ENCODE measurements around the gene CPTP.

CPTP gene

DNA sequence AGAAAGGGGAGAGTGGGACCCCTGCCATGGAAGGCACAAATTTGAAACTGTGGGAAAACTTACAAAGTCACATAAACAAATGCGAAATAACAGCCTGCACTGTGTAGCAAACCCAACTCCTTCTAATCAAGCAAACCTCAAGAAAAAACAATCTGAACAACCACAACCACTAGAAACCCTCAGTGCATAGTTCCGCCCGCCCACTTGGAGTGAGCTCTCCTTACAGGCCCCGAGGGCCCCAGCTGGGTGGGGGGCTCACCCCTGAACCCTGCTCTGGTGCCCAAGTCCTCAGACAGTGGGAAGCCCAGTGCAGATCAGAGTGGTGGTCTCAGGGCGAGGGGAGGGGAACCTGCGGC lies 34.7 kb downstream of the CPTP start:
- DNase-seq = no peak
- no peaks in the 10 kb centered on the region for H3K4me1 ChIP-seq (ENCODE audit: low read length)
- no peak overlapping the region for H3K4me3 ChIP-seq (ENCODE audit: low read length)

DNA sequence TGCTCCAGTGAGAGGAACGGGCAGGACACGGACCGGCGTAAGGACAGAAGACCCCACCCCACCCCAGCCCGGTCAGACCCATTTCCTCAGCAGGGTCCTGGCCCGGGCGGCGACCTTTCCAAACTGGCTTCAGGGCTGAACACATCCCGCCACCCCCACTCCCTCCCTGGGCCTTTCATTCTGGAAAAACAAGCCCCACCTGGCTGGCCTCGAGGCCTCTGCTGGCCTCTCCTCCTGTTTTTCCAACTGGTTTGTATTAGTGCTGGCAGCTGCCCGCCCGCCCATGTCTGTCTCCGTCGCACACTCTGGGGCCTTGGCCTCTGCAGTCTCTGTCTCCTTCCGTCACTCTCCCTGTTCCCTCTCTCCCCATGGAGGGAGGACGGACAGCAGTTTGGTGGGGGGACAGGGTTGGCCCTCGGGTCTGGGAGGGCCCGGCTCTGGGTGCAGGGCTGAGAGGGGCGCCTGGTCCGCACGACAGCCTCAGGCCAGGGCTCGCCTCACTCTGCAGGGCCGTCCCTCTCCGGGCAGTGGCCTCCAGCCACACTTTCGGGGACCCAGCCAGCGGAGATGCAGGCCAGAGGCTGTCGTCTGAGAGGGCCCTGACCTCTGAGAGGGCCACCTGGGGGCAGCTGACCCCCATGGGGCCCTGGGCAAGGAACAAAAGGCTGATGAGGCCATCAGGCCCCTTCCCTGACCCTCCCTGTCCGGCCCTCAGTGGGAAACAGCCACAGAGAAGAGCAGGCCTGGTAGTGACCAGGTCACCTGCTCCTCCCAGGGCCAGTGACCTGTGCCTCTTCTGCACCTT lies 35.3 kb downstream of the CPTP start:
- no peaks in the 10 kb centered on the region for H3K4me1 ChIP-seq (ENCODE audit: low read length)
- H3K4me3 ChIP-seq (ENCODE audit: low read length) = no peak overlapping the region
- no peak overlapping the region for H3K27ac ChIP-seq (ENCODE audit: low read length)
- H3F3A ChIP-seq (ENCODE audit: insufficient read depth, low read length) = no peaks in the 10 kb centered on the region
- H3K27me3 ChIP-seq (replicated peaks; ENCODE audit: insufficient read depth, low read length) = peaks cover 46% of the 10 kb centered on the region
- H2AFZ ChIP-seq (ENCODE audit: low read length) = no peak overlapping the region
- H3K4me2 ChIP-seq (ENCODE audit: low read depth, low read length) = no peak overlapping the region
- H3K9me2 ChIP-seq (replicated peaks; ENCODE audit: insufficient read depth, low read length) = no peaks in the 10 kb centered on the region
- H3K9ac ChIP-seq (ENCODE audit: low read length) = no peak overlapping the region
- TF ChIP-seq EZH2phosphoT487 (IDR thresholded peaks at IDR 0.05; ENCODE audit: low read length) (no peak), EZH2 (optimal IDR thresholded peaks at IDR 0.05; ENCODE audit: low read depth, low read length) (no peak)
- TF ChIP-seq, protein P1, sequence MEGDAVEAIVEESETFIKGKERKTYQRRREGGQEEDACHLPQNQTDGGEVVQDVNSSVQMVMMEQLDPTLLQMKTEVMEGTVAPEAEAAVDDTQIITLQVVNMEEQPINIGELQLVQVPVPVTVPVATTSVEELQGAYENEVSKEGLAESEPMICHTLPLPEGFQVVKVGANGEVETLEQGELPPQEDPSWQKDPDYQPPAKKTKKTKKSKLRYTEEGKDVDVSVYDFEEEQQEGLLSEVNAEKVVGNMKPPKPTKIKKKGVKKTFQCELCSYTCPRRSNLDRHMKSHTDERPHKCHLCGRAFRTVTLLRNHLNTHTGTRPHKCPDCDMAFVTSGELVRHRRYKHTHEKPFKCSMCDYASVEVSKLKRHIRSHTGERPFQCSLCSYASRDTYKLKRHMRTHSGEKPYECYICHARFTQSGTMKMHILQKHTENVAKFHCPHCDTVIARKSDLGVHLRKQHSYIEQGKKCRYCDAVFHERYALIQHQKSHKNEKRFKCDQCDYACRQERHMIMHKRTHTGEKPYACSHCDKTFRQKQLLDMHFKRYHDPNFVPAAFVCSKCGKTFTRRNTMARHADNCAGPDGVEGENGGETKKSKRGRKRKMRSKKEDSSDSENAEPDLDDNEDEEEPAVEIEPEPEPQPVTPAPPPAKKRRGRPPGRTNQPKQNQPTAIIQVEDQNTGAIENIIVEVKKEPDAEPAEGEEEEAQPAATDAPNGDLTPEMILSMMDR (IDR thresholded peaks at IDR 0.05; ENCODE audit: low read length) = no peak
- no peaks in the 10 kb centered on the region for H3K36me3 ChIP-seq (replicated peaks; ENCODE audit: insufficient read depth, low read length)
- H3K79me2 ChIP-seq (ENCODE audit: low read length) = no peaks in the 10 kb centered on the region
- H4K20me1 ChIP-seq (ENCODE audit: insufficient read depth, low read length) = no peaks in the 10 kb centered on the region
- no peak for DNase-seq
- no peaks in the 10 kb centered on the region for H3K9me3 ChIP-seq (replicated peaks; ENCODE audit: insufficient read depth, low read length)

More for the DNA sequence above, 34.7 kb downstream of the CPTP start:
- H2AFZ ChIP-seq (ENCODE audit: low read length) = no peak overlapping the region
- H3F3A ChIP-seq (ENCODE audit: insufficient read depth, low read length) = no peaks in the 10 kb centered on the region
- H3K36me3 ChIP-seq (replicated peaks; ENCODE audit: insufficient read depth, low read length) = no peaks in the 10 kb centered on the region
- H3K9ac ChIP-seq (ENCODE audit: low read length) = no peak overlapping the region
- no peak overlapping the region for H3K27ac ChIP-seq (ENCODE audit: low read length)
- H3K9me3 ChIP-seq (replicated peaks; ENCODE audit: insufficient read depth, low read length) = no peaks in the 10 kb centered on the region
- H3K79me2 ChIP-seq (ENCODE audit: low read length) = no peaks in the 10 kb centered on the region
- no peaks in the 10 kb centered on the region for H4K20me1 ChIP-seq (ENCODE audit: insufficient read depth, low read length)
- TF ChIP-seq EZH2 (optimal IDR thresholded peaks at IDR 0.05; ENCODE audit: low read depth, low read length) (no peak), EZH2phosphoT487 (IDR thresholded peaks at IDR 0.05; ENCODE audit: low read length) (no peak)
- TF ChIP-seq, protein P1 (IDR thresholded peaks at IDR 0.05; ENCODE audit: low read length) = no peak
- H3K4me2 ChIP-seq (ENCODE audit: low read depth, low read length) = no peak overlapping the region
- H3K27me3 ChIP-seq (replicated peaks; ENCODE audit: insufficient read depth, low read length) = peaks cover 49% of the 10 kb centered on the region
- no peaks in the 10 kb centered on the region for H3K9me2 ChIP-seq (replicated peaks; ENCODE audit: insufficient read depth, low read length)

DNA sequence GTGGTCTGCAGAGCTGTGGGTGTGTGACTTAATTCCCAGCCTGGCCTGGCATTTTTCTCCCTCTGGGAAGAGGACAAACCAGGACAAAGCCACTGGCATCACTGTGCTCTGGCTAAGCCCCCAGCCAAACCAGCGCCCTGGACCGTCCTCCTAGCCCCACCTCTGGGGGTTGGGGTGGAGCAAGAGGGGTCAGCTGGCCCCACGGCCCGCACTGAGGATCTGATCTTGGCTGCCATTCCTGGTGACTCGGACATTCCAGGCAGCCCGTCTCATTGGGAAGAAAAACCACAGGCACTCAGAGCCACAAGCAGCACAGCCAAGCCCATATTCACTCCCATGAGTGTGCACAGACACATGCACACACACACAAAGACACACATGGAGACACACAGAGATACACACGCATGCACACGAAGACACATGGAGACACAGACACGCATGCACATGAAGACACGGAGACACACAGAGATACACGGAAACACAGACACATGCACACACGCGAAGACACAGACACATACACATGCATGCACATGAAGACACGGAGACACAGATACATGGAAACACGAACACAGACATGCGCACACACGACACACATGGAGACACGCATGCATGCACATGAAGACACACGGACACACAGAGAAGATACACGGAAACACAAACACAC lies 36.0 kb downstream of the CPTP start:
- no peaks in the 10 kb centered on the region for H3K9me3 ChIP-seq (replicated peaks; ENCODE audit: insufficient read depth, low read length)
- H3K9me2 ChIP-seq (replicated peaks; ENCODE audit: insufficient read depth, low read length) = no peaks in the 10 kb centered on the region
- no peak overlapping the region for H3K9ac ChIP-seq (ENCODE audit: low read length)
- H3F3A ChIP-seq (ENCODE audit: insufficient read depth, low read length) = no peaks in the 10 kb centered on the region
- H3K36me3 ChIP-seq (replicated peaks; ENCODE audit: insufficient read depth, low read length) = no peaks in the 10 kb centered on the region
- TF ChIP-seq EZH2 (optimal IDR thresholded peaks at IDR 0.05; ENCODE audit: low read depth, low read length) (no peak), EZH2phosphoT487 (IDR thresholded peaks at IDR 0.05; ENCODE audit: low read length) (no peak)
- TF ChIP-seq, protein P1 (IDR thresholded peaks at IDR 0.05; ENCODE audit: low read length) = no peak
- no peak overlapping the region for H2AFZ ChIP-seq (ENCODE audit: low read length)
- no peak overlapping the region for H3K4me3 ChIP-seq (ENCODE audit: low read length)
- H3K27ac ChIP-seq (ENCODE audit: low read length) = no peak overlapping the region
- H3K27me3 ChIP-seq (replicated peaks; ENCODE audit: insufficient read depth, low read length) = peaks cover 46% of the 10 kb centered on the region
- no peak overlapping the region for H3K4me2 ChIP-seq (ENCODE audit: low read depth, low read length)
- no peak for DNase-seq
- H3K79me2 ChIP-seq (ENCODE audit: low read length) = no peaks in the 10 kb centered on the region
- H3K4me1 ChIP-seq (ENCODE audit: low read length) = no peaks in the 10 kb centered on the region
- no peaks in the 10 kb centered on the region for H4K20me1 ChIP-seq (ENCODE audit: insufficient read depth, low read length)

Data from MM.1S (cell line).